HEK293 (cell line): ENCODE measurements around the gene C11orf58.

Experiments used
- ATF2 ChIP-seq: fragments of 450-650 bp; formaldehyde crosslinking; IDR thresholded peaks from 2 replicates; pipeline ENCODE4 v1.5.1; 2016; ENCODE audit warnings: missing biosample characterization, missing genetic modification characterization, low read depth
- BCL6B ChIP-seq: fragments of 450-650 bp; formaldehyde crosslinking; IDR thresholded peaks from 2 replicates; pipeline ENCODE4 v1.5.1; 2017; ENCODE audit warnings: missing biosample characterization, missing genetic modification characterization
- KLF8 ChIP-seq: fragments of 450-650 bp; formaldehyde crosslinking; IDR thresholded peaks from 2 replicates; pipeline ENCODE4 v1.5.1; 2016; ENCODE audit warnings: missing biosample characterization, missing genetic modification characterization
- REPIN1 ChIP-seq: fragments of 450-650 bp; formaldehyde crosslinking; IDR thresholded peaks from 2 replicates; pipeline ENCODE4 v1.5.1; 2017; ENCODE audit warnings: missing biosample characterization, missing genetic modification characterization, low read depth
- REST ChIP-seq: fragments of 450-650 bp; formaldehyde crosslinking; IDR thresholded peaks from 2 replicates; pipeline ENCODE4 v1.5.1; 2016; ENCODE audit warnings: missing biosample characterization, missing genetic modification characterization
- SP2 ChIP-seq: fragments of 450-650 bp; formaldehyde crosslinking; IDR thresholded peaks from 2 replicates; pipeline ENCODE4 v1.5.1; 2016; ENCODE audit warnings: missing biosample characterization, missing genetic modification characterization
- ZFP37 ChIP-seq: fragments of 450-650 bp; formaldehyde crosslinking; IDR thresholded peaks from 2 replicates; pipeline ENCODE4 v1.5.1; 2016; ENCODE audit warnings: missing biosample characterization, missing genetic modification characterization
- ZIC2 ChIP-seq: fragments of 450-650 bp; formaldehyde crosslinking; IDR thresholded peaks from 2 replicates; pipeline ENCODE4 v1.5.1; 2016; ENCODE audit warnings: missing biosample characterization, missing genetic modification characterization
- ZNF132 ChIP-seq: fragments of 450-650 bp; formaldehyde crosslinking; IDR thresholded peaks from 2 replicates; pipeline ENCODE4 v1.5.1; 2017; ENCODE audit warnings: missing biosample characterization, missing genetic modification characterization, borderline replicate concordance
- ZNF18 ChIP-seq: fragments of 450-650 bp; formaldehyde crosslinking; IDR thresholded peaks from 2 replicates; pipeline ENCODE4 v1.5.1; 2016; ENCODE audit warnings: missing biosample characterization, missing genetic modification characterization
- ZNF223 ChIP-seq: fragments of 450-650 bp; formaldehyde crosslinking; IDR thresholded peaks from 2 replicates; pipeline ENCODE4 v1.5.1; 2016; ENCODE audit warnings: missing biosample characterization, missing genetic modification characterization
- ZNF488 ChIP-seq: fragments of 450-650 bp; formaldehyde crosslinking; IDR thresholded peaks from 2 replicates; pipeline ENCODE4 v1.5.1; 2016; ENCODE audit warnings: missing biosample characterization, missing genetic modification characterization
- ZNF501 ChIP-seq: fragments of 450-650 bp; formaldehyde crosslinking; IDR thresholded peaks from 2 replicates; pipeline ENCODE4 v1.5.1; 2016; ENCODE audit warnings: missing biosample characterization, missing genetic modification characterization
- ZNF510 ChIP-seq: fragments of 450-650 bp; formaldehyde crosslinking; IDR thresholded peaks from 2 replicates; pipeline ENCODE4 v1.5.1; 2018; ENCODE audit warnings: mild to moderate bottlenecking, missing genetic modification characterization, missing biosample characterization; ENCODE audit not compliant: insufficient replicate concordance
- ZNF610 ChIP-seq: fragments of 450-650 bp; formaldehyde crosslinking; IDR thresholded peaks from 2 replicates; pipeline ENCODE4 v1.5.1; 2016; ENCODE audit warnings: missing biosample characterization, missing genetic modification characterization, borderline replicate concordance
- ZNF670 ChIP-seq: fragments of 450-650 bp; formaldehyde crosslinking; IDR thresholded peaks from 2 replicates; pipeline ENCODE4 v1.5.1; 2016; ENCODE audit warnings: missing biosample characterization, missing genetic modification characterization, low read depth
- ZNF776 ChIP-seq: fragments of 450-650 bp; formaldehyde crosslinking; IDR thresholded peaks from 2 replicates; pipeline ENCODE4 v1.5.0; 2017; ENCODE audit warnings: missing biosample characterization, missing genetic modification characterization, borderline replicate concordance
- ZXDB ChIP-seq: fragments of 450-650 bp; formaldehyde crosslinking; IDR thresholded peaks from 2 replicates; pipeline ENCODE4 v1.5.1; 2016; ENCODE audit warnings: missing biosample characterization, missing genetic modification characterization
- TF ChIP-seq, protein P1 (sequence below): fragments of 450-650 bp; formaldehyde crosslinking; IDR thresholded peaks from 2 replicates; pipeline ENCODE4 v1.5.1; 2016; ENCODE audit warnings: missing biosample characterization, missing genetic modification characterization

The C11orf58 gene

DNA sequence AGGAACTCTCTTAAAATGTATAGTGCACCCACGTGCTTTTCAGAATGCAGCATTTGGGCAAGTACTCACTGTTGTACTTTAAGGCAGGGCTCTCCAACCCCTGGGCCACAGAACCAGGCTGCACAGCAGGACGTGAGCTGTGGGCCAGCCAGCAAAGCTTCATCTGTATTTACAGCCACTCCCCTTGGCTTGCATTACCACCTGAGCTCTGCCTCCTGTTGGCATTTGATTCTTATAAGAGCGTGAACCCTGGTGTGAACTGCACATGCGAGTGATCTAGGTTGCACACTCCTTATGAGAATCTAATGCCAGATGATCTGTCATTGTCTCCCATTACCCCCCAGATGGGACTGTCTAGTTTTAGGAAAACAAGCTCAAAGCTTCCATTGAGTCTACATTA, 3.0 kb downstream of the C11orf58 start (continued):
- TF ChIP-seq REST (tag by site-specific recombination) = no peak
- no peak for TF ChIP-seq ATF2 (tag by site-specific recombination)
- TF ChIP-seq ZNF501 (tag by site-specific recombination) = no peak
- no peak for TF ChIP-seq ZNF776 (tag by site-specific recombination)
- TF ChIP-seq, protein P1, sequence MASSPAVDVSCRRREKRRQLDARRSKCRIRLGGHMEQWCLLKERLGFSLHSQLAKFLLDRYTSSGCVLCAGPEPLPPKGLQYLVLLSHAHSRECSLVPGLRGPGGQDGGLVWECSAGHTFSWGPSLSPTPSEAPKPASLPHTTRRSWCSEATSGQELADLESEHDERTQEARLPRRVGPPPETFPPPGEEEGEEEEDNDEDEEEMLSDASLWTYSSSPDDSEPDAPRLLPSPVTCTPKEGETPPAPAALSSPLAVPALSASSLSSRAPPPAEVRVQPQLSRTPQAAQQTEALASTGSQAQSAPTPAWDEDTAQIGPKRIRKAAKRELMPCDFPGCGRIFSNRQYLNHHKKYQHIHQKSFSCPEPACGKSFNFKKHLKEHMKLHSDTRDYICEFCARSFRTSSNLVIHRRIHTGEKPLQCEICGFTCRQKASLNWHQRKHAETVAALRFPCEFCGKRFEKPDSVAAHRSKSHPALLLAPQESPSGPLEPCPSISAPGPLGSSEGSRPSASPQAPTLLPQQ (tag by site-specific recombination) = no peak
- no peak for TF ChIP-seq ZNF223 (tag by site-specific recombination)
- no peak for TF ChIP-seq ZFP37 (tag by site-specific recombination)
- TF ChIP-seq ZNF670 (tag by site-specific recombination) = no peak
- TF ChIP-seq ZNF610 = peak; percentile 98
- TF ChIP-seq SP2 (tag by site-specific recombination) = no peak
- no peak for TF ChIP-seq BCL6B
- TF ChIP-seq ZIC2 (tag by site-specific recombination) = 0 out of 2 replicates have a peak, but pooled peaks have one; percentile 26
- TF ChIP-seq ZNF488 = no peak
- no peak for TF ChIP-seq KLF8
- no peak for TF ChIP-seq REPIN1
- no peak for TF ChIP-seq ZXDB (tag by site-specific recombination)
- no peak for TF ChIP-seq ZNF510
- TF ChIP-seq ZNF18 (tag by site-specific recombination) = peak; percentile 96
- TF ChIP-seq ZNF132 (tag by site-specific recombination) = no peak
